ENCODE measurements around the gene SYNGAP1. TPM values are rescaled to one million over a fixed set of nuclear protein-coding genes. Genes with fewer than 3 reads are reported as not detected.

The SYNGAP1 gene
- total RNA-seq, 1 donor from 2014 or later = 14.1 TPM

GRCh38 chr6:33456156-33456555, 36.3 kb downstream of the SYNGAP1 start:
- peaks cover 6% of the 10 kb centered on the region for H4K20me1 ChIP-seq (ENCODE audit: low read depth)
- peak overlapping the region; percentile 96 for H3K4me3 Mint-ChIP-seq
- H3K9me3 Mint-ChIP-seq = no peaks in the 10 kb centered on the region
- no peak overlapping the region for H3K27ac Mint-ChIP-seq
- no peak overlapping the region for H3K27ac ChIP-seq
- H3K9ac ChIP-seq = no peak overlapping the region
- no peak for DNase-seq (ENCODE audit: low spot score)
- H3K4me2 ChIP-seq = no peak overlapping the region
- H3K4me3 ChIP-seq = no peak overlapping the region
- no peaks in the 10 kb centered on the region for H3K9me3 ChIP-seq (ENCODE audit: low read depth)
- H2AFZ ChIP-seq (replicated peaks) = no peak overlapping the region
- H3K79me2 ChIP-seq (ENCODE audit: low read depth) = peaks cover 22% of the 10 kb centered on the region
- no peaks in the 10 kb centered on the region for H3K36me3 ChIP-seq
- H3K4me1 ChIP-seq = no peaks in the 10 kb centered on the region
- peaks cover 24% of the 10 kb centered on the region for H3K4me1 Mint-ChIP-seq
- H3F3A ChIP-seq (ENCODE audit: low read depth) = peaks cover 21% of the 10 kb centered on the region
- H3K36me3 Mint-ChIP-seq = peaks cover 20% of the 10 kb centered on the region
- H3K27me3 Mint-ChIP-seq (ENCODE audit: insufficient read depth, low read depth) = peaks cover 4% of the 10 kb centered on the region
- H3K27me3 ChIP-seq = no peaks in the 10 kb centered on the region
- TF ChIP-seq CTCF (IDR thresholded peaks at IDR 0.05) = no peak
- no peak for TF ChIP-seq EZH2phosphoT487 (IDR thresholded peaks at IDR 0.05)
- no peak for TF ChIP-seq EZH2 (IDR thresholded peaks at IDR 0.05)

- H3K27me3 Mint-ChIP-seq (ENCODE audit: insufficient read depth, low read depth) = peaks cover 3% of the 10 kb centered on the region
- no peak overlapping the region for H3K9ac ChIP-seq
- TF ChIP-seq EZH2 (IDR thresholded peaks at IDR 0.05) = no peak
- TF ChIP-seq EZH2phosphoT487 (IDR thresholded peaks at IDR 0.05) = no peak
- TF ChIP-seq CTCF (IDR thresholded peaks at IDR 0.05) = no peak
Observed at GRCh38 chr6:33458676-33459075, 38.8 kb downstream of the SYNGAP1 start.

GRCh38 chr6:33459226-33459625, 39.4 kb downstream of the SYNGAP1 start:
- no peak overlapping the region for H2AFZ ChIP-seq (replicated peaks)
- no peak overlapping the region for H3K27ac Mint-ChIP-seq
- H3K9me3 ChIP-seq (ENCODE audit: low read depth) = no peaks in the 10 kb centered on the region
- DNase-seq (ENCODE audit: low spot score) = no peak
- H3K9ac ChIP-seq = no peak overlapping the region
- H3K27me3 ChIP-seq = no peaks in the 10 kb centered on the region
- H3K9me3 Mint-ChIP-seq = no peaks in the 10 kb centered on the region
- no peak overlapping the region for H3K4me2 ChIP-seq
- H3K4me3 ChIP-seq = no peak overlapping the region
- peaks cover 11% of the 10 kb centered on the region for H3K4me1 Mint-ChIP-seq
- H3K27me3 Mint-ChIP-seq (ENCODE audit: insufficient read depth, low read depth) = peaks cover 5% of the 10 kb centered on the region
- H3K79me2 ChIP-seq (ENCODE audit: low read depth) = peaks cover 22% of the 10 kb centered on the region
- no peaks in the 10 kb centered on the region for H3K4me1 ChIP-seq
- no peak overlapping the region for H3K27ac ChIP-seq
- H3F3A ChIP-seq (ENCODE audit: low read depth) = no peaks in the 10 kb centered on the region
- peaks cover 5% of the 10 kb centered on the region for H4K20me1 ChIP-seq (ENCODE audit: low read depth)
- no peaks in the 10 kb centered on the region for H3K36me3 ChIP-seq
- peaks cover 20% of the 10 kb centered on the region for H3K36me3 Mint-ChIP-seq
- no peak for TF ChIP-seq EZH2phosphoT487 (IDR thresholded peaks at IDR 0.05)
- TF ChIP-seq CTCF (IDR thresholded peaks at IDR 0.05) = no peak
- no peak for TF ChIP-seq EZH2 (IDR thresholded peaks at IDR 0.05)
- H3K4me3 Mint-ChIP-seq = no peak overlapping the region

More at GRCh38 chr6:33458676-33459075, 38.8 kb downstream of the SYNGAP1 start:
- Mint-ChIP-seq H3K4me3 (no peak overlapping the region), H3K27ac (no peak overlapping the region), H3K9me3 (no peaks in the 10 kb centered on the region), H3K36me3 (peaks cover 20% of the 10 kb centered on the region), H3K4me1 (peaks cover 14% of the 10 kb centered on the region)
- Histone ChIP-seq H3K4me3 (no peak overlapping the region), H3K4me2 (no peak overlapping the region), H2AFZ (replicated peaks) (no peak overlapping the region), H4K20me1 (ENCODE audit: low read depth) (peaks cover 5% of the 10 kb centered on the region), H3K36me3 (no peaks in the 10 kb centered on the region), H3K27ac (no peak overlapping the region), H3K9me3 (ENCODE audit: low read depth) (no peaks in the 10 kb centered on the region), H3F3A (ENCODE audit: low read depth) (peaks cover 5% of the 10 kb centered on the region), H3K79me2 (ENCODE audit: low read depth) (peaks cover 22% of the 10 kb centered on the region), H3K4me1 (no peaks in the 10 kb centered on the region), H3K27me3 (no peaks in the 10 kb centered on the region)
- no peak for DNase-seq (ENCODE audit: low spot score)
